ENCODE results near the gene PCGF3.

DNA sequence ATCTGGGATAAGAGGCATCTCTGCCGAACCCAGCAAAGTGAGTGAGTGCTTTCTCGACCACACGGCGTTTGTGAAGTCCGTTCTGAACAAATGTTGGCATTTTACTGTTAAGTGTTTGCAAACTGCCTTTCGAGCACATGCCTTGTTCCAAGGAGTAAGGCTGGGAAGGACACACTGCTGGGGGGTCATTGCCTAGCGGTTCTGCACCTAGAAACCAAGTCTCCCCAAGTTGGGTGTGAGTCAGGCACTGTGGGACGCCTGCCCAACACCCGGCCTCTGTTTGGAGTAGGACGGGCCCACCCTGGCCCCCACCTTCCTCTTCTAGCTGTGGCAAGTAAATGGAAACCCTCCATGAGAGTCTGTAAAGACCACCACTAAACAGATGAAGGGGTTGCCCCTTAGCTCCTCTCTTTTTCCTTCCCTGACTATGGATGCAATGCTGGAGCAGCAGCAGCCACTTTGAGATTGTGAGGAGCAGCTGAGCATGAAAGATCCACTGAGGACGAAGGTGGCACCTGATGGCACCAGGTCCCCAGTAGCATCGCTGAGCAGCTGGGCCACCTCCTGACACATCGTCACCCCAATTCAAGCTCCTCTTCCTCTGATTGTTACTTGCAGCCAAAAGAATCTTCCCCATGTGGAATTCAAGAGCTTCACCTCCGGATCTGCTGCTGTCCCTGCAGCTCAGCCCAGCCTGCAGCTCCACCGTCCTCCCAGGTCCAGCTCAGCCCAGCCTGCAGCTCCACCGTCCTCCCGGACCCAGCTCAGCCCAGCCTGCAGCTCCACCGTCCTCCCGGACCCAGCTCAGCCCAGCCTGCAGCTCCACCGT is 114.0 kb downstream of the PCGF3 start:
- TF ChIP-seq, protein P1, sequence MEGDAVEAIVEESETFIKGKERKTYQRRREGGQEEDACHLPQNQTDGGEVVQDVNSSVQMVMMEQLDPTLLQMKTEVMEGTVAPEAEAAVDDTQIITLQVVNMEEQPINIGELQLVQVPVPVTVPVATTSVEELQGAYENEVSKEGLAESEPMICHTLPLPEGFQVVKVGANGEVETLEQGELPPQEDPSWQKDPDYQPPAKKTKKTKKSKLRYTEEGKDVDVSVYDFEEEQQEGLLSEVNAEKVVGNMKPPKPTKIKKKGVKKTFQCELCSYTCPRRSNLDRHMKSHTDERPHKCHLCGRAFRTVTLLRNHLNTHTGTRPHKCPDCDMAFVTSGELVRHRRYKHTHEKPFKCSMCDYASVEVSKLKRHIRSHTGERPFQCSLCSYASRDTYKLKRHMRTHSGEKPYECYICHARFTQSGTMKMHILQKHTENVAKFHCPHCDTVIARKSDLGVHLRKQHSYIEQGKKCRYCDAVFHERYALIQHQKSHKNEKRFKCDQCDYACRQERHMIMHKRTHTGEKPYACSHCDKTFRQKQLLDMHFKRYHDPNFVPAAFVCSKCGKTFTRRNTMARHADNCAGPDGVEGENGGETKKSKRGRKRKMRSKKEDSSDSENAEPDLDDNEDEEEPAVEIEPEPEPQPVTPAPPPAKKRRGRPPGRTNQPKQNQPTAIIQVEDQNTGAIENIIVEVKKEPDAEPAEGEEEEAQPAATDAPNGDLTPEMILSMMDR (IDR thresholded peaks at IDR 0.05), result no peak
- TF ChIP-seq POLR2A (IDR thresholded peaks at IDR 0.05), result no peak
